DND-41 (cell line): ENCODE measurements around the gene IQCF6.

Experiments used
- EZH2 ChIP-seq: IDR thresholded peaks from 3 replicates; pipeline ENCODE4 v1.6.1; 2012; ENCODE audit warnings: borderline replicate concordance, low read depth, mild to moderate bottlenecking, moderate library complexity, low read length, inconsistent platforms; ENCODE audit not compliant: severe bottlenecking
- TF ChIP-seq, protein P1 (sequence below): IDR thresholded peaks from 2 replicates; pipeline ENCODE4 v1.5.1; 2012; ENCODE audit warnings: borderline replicate concordance, low read length, moderate library complexity, mild to moderate bottlenecking; ENCODE audit not compliant: poor library complexity, severe bottlenecking; ENCODE audit errors: extremely low read depth

DNA sequence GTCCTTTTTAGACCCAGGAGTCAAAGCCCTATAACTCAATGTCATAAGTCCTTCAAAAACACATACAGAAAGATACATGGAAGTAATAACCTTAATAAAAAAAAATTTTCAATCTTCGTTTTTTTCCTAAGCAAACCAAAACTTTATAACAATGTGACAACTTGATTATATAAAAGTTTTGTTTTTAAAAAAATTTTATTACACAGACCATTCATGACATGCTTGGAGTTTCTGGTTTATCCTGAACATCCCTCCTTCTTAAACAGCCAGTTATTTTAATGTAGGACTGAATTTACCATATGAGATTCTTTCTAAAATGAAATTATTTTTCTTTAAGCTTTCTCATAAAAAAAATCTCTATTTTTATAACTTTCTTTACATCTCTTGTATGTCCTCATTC lies 30.7 kb downstream of the IQCF6 start:
- TF ChIP-seq, protein P1, sequence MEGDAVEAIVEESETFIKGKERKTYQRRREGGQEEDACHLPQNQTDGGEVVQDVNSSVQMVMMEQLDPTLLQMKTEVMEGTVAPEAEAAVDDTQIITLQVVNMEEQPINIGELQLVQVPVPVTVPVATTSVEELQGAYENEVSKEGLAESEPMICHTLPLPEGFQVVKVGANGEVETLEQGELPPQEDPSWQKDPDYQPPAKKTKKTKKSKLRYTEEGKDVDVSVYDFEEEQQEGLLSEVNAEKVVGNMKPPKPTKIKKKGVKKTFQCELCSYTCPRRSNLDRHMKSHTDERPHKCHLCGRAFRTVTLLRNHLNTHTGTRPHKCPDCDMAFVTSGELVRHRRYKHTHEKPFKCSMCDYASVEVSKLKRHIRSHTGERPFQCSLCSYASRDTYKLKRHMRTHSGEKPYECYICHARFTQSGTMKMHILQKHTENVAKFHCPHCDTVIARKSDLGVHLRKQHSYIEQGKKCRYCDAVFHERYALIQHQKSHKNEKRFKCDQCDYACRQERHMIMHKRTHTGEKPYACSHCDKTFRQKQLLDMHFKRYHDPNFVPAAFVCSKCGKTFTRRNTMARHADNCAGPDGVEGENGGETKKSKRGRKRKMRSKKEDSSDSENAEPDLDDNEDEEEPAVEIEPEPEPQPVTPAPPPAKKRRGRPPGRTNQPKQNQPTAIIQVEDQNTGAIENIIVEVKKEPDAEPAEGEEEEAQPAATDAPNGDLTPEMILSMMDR: no peak
- no peak for TF ChIP-seq EZH2
